MM.1S (cell line): ENCODE results near the gene NCOA1.

Experiments
- EZH2 ChIP-seq: fragments of 300-600 bp; sonication (generic); optimal IDR thresholded peaks from 2 replicates; pipeline ENCODE3; 2017; ENCODE audit warnings: low read depth, mild to moderate bottlenecking, antibody characterized with exemption, low read length, mixed read lengths
- TF ChIP-seq, protein P1 (sequence below): fragments of 300-600 bp; sonication (generic); IDR thresholded peaks from 2 replicates; pipeline ENCODE4 v1.5.1; 2016; ENCODE audit warnings: antibody characterized with exemption, low read length, mixed read lengths

DNA sequence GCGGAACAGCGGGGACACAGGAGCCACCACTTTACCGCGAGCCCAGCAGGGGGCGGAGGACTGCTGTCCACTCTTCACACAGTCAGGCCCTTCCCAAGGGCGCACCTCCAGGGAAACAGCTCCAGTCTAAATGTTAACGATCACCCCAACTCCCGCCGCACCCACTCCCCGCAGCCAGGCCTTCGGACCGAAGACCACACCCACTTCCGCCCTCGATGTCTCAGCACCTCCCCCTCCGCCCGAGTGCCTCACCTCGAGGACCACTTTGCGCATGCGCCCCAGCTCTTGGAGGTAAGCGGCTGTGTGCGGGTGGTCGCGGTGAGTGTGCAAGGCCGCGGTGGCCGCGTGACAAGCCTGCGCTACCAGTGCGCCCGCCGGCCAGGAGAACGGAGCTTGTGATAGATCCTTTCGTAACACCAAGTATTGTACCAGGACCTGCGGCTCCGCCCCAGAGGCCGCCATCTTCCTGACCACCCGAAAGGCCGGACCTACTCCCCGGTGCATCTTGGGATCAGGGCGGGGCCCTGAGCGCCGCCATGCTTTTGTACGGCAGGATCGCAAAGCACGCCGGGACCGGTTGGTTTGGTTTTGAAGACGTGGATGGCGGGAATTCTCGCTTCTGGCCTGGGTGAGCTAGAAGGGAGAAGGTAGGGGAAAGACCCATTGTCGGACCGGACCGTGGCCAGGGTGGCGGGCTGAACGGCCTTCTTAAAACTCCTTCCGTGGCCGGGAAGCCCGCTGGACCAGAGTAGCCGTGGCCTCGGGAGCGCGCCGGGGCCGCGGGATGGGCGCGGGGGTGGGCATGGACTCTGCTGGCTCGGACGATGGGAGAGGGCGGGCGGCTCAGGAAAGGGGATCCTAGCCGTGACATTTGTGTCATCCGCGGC is 302.1 kb downstream of the NCOA1 start, which contains the start of the genes CENPO and PTRHD1:
- TF ChIP-seq, protein P1, sequence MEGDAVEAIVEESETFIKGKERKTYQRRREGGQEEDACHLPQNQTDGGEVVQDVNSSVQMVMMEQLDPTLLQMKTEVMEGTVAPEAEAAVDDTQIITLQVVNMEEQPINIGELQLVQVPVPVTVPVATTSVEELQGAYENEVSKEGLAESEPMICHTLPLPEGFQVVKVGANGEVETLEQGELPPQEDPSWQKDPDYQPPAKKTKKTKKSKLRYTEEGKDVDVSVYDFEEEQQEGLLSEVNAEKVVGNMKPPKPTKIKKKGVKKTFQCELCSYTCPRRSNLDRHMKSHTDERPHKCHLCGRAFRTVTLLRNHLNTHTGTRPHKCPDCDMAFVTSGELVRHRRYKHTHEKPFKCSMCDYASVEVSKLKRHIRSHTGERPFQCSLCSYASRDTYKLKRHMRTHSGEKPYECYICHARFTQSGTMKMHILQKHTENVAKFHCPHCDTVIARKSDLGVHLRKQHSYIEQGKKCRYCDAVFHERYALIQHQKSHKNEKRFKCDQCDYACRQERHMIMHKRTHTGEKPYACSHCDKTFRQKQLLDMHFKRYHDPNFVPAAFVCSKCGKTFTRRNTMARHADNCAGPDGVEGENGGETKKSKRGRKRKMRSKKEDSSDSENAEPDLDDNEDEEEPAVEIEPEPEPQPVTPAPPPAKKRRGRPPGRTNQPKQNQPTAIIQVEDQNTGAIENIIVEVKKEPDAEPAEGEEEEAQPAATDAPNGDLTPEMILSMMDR, result peak; percentile 50
- no peak for TF ChIP-seq EZH2
